Measurements from ENCODE around the gene DNAH11.

DNA sequence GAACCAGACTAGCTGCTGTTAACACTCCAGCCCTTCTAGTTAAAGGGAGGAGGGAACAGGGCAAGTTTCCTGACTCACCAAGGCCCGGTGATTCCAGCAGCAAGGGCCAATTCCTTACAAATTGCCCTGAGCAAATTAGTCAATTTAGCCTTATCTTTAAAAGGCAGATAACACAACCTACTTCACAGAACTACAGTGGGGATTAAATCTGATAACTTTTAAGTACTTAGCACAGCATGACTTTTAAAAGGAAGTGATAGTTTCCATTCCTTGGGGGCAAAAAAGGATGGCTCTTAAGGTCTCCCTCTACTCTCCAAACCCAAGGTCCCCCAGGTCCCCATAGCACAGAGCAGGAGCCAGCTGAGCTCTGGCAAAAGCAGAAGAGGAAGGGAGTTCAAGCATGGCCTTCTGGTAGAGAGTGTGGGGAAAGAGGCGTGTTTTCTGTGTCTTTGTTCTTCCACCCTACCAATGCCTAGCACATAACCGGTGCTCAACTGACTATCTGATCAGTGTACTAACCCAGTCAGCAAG is 398.8 kb downstream of the DNAH11 start:
- TF ChIP-seq, protein P1, sequence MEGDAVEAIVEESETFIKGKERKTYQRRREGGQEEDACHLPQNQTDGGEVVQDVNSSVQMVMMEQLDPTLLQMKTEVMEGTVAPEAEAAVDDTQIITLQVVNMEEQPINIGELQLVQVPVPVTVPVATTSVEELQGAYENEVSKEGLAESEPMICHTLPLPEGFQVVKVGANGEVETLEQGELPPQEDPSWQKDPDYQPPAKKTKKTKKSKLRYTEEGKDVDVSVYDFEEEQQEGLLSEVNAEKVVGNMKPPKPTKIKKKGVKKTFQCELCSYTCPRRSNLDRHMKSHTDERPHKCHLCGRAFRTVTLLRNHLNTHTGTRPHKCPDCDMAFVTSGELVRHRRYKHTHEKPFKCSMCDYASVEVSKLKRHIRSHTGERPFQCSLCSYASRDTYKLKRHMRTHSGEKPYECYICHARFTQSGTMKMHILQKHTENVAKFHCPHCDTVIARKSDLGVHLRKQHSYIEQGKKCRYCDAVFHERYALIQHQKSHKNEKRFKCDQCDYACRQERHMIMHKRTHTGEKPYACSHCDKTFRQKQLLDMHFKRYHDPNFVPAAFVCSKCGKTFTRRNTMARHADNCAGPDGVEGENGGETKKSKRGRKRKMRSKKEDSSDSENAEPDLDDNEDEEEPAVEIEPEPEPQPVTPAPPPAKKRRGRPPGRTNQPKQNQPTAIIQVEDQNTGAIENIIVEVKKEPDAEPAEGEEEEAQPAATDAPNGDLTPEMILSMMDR (IDR thresholded peaks at IDR 0.05): no peak
- no peak for TF ChIP-seq POLR2A (IDR thresholded peaks at IDR 0.05)
